ENCODE data around the gene CAV1. TPM values are rescaled to one million over a fixed set of nuclear protein-coding genes. Genes with fewer than 3 reads are reported as not detected.
A peak's percentile ranks its signal among the peaks of the same experiment; 100 is the strongest.

The CAV1 gene
- total RNA-seq, 1 experiment from 2014 or later, result 141 TPM

DNA sequence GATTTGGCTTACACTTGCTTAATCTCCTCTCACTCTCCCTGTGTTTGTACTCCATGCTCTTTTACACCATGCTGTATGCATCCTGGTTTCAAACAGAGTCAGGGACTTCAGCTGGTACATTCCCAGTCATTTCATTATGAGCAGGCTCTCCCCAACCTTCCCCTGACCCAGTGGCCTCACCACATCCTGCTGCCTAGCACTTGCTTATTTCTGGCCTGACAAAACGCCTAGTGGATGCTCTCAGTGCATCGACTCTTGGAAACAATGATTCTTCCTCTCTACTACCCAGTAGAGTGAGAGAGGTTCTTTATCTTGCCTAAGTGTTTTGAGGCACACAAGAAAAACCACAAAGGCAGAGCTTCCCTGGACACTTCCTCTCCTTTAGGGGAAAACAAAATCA lies 63.4 kb downstream of the CAV1 start:
- in situ Hi-C loops (cut with HindIII; ENCODE audit: low pct_unique_long_range_greater_than_20kb, low sequenced_read_pairs), result no loop called here
- DNase-seq (ENCODE audit: low read depth), result no peak

DNA sequence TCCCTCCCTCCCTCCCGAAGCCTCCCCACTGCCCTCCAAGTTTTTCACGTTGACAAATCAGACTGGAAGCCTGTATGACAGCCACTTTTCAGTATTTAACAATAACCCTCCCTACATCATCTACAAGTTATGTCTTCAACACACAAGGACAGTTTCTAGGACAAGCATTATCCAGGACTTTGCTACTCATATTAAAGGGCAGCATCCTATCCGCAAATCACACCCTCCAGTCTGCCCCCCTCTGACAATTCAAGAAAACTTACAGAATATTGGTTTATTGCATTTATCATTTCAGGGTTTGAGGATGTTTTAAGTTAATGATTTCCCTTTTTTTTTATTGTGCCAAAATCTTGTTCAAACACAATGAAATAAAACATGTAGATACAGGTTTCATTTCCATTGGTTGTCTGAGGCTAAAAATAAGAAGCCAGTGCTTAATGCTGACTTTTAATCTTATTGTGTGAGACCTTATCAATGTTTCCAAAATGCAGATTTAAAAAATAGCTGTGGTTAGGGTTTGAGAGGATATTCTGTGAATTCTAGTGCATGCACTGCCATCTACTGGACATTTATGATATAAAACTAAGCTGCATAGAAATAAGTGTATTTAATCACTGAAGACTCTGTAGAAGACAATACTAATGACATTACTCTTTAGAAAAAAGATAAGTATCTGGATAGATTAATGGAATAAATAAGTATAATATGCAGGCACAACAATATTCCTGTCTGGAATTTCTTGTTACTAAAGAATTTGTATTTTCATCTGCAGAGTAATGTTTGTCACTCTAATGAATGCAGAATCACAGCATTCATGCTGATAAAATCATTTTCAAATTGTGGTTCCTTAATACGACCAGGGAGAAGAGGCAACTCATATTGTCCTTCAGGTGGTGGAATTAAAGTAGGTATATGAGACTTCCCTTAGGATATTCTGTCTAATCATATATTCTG lies 64.1 kb downstream of the CAV1 start:
- DNase-seq (ENCODE audit: low read depth), result peak; percentile 41
- in situ Hi-C loops (cut with HindIII; ENCODE audit: low pct_unique_long_range_greater_than_20kb, low sequenced_read_pairs), result no loop called here

GRCh38 chr7:116591202-116592040 lies 66.6 kb downstream of the CAV1 start:
- in situ Hi-C loops (cut with HindIII; ENCODE audit: low pct_unique_long_range_greater_than_20kb, low sequenced_read_pairs), result loop anchor here (10.0 kb wide), 1 partner anchor 337 kb away; no protein-coding TSS in a partner anchor
- peak; percentile 57 for DNase-seq (ENCODE audit: low read depth)

DNA sequence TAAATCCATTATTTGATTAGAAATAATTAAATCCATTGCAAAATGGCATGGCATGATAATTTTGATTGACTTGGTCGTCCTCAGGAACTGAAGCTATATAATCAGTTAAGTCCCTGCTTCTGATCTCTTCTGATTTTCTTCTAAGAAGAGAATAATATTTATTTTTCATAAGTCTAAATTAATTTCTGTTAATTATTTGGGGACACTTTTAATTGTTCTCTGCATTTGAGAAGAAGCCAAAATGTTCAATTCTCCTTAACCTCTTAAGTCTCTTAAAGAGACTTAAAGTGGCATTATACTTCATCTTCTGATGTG lies 67.2 kb downstream of the CAV1 start:
- no peak for DNase-seq (ENCODE audit: low read depth)
- in situ Hi-C loops (cut with HindIII; ENCODE audit: low pct_unique_long_range_greater_than_20kb, low sequenced_read_pairs), result loop anchor here (10.0 kb wide), 1 partner anchor 337 kb away; no protein-coding TSS in a partner anchor

- peak; percentile 63 for DNase-seq (ENCODE audit: low read depth)
- in situ Hi-C loops (cut with HindIII; ENCODE audit: low pct_unique_long_range_greater_than_20kb, low sequenced_read_pairs), result loop anchor here (10.0 kb wide), 1 partner anchor 338 kb away; no protein-coding TSS in a partner anchor
These were observed 67.6 kb downstream of the CAV1 start for GRCh38 chr7:116592445-116592844.

DNA sequence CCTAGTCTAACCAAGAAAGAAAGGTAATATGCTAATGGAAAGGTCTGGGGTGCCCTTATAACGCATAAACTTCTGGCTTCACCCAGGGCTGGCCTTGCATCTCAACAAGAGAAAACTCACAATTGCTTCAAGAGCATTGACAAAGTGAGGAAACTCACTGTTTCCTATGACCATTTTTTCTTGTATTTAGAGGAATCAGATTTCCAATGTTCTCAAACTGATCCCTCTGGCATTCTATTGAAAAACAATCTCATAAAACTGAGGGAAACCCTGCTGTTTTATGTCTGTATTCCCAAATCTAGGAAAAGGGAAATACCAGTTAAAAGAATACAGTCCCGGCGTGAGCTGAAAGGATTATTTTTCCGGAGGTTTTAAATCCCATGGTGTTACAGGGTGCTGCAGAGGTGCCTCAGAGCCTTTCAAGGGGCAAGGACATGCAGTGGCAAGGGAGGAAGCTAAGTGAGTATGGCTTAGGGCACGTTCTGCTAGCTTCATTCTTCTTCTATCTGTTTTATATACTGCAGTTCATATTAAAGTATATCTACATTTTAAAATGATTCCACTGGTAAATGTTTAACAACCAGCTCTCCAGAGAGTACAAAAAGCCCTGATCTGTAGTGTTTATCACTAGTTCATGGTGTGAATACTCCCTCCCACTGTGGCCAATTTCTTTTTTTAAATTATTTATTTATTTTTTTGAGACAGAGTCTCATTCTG lies 68.7 kb downstream of the CAV1 start:
- in situ Hi-C loops (cut with HindIII; ENCODE audit: low pct_unique_long_range_greater_than_20kb, low sequenced_read_pairs), result loop anchor here (10.0 kb wide), 1 partner anchor 339 kb away; no protein-coding TSS in a partner anchor
- no peak for DNase-seq (ENCODE audit: low read depth)

DNA sequence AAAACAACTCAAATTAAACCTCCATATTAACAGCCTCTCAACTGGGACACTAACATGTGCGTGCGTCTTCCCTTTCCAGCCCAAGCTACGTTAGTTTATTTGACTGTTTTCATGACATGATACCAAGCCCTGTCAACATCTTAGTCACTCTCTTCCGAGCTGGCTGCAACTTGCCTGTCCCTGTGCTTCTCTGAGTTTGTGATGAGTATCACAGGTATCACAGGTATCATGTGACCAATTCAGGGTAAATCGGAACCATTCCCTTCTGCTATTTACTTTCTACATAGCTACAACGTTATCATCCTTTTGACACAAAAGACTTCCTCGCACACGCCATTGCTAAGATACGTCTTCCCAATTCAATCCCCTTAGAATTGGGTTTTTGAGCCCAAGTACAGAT lies 70.2 kb downstream of the CAV1 start:
- in situ Hi-C loops (cut with HindIII; ENCODE audit: low pct_unique_long_range_greater_than_20kb, low sequenced_read_pairs), result loop anchor here (10.0 kb wide), 1 partner anchor 340 kb away; no protein-coding TSS in a partner anchor
- no peak for DNase-seq (ENCODE audit: low read depth)

DNA sequence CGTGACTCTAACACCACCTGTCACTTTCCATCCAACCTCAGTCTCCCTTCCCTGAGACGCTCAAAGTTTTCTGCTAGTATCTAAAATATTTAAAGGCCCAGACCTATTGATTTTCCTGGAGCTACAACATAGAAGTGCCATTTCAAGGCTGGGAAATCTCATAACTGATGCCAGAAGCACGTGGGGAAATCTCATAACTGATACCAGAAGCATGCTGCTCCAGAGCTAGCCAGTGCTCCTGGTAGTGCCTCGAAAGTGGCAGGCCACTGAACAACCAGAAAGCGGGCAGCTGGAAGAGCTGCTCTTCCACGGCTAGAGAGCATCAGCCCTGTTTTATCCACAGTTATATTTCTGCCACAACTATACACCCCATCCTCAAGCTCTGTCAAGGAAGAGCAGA lies 72.5 kb downstream of the CAV1 start:
- no peak for DNase-seq (ENCODE audit: low read depth)
- in situ Hi-C loops (cut with HindIII; ENCODE audit: low pct_unique_long_range_greater_than_20kb, low sequenced_read_pairs), result loop anchor here (10.0 kb wide), 1 partner anchor 343 kb away; no protein-coding TSS in a partner anchor

DNA sequence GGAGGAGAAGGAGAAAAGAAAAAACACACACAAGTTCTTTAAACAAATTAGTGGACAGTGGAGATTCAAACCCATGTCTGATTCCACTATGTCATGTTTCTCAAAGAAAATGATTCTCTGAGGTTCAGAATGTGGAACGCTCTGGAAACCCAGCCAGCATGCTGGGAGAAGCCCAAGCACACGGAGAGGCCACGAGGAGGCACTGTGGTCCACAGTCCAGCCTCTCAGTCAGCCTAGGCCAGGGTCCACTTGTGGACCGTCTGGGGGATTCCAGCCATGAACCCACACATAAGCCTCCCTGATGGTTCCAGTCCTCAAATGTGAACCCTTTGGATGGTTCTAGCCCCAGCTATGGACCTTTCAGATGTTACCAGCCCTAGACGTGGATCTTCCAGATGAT lies 73.4 kb downstream of the CAV1 start:
- no peak for DNase-seq (ENCODE audit: low read depth)
- in situ Hi-C loops (cut with HindIII; ENCODE audit: low pct_unique_long_range_greater_than_20kb, low sequenced_read_pairs), result loop anchor here (10.0 kb wide), 1 partner anchor 343 kb away; no protein-coding TSS in a partner anchor

DNA sequence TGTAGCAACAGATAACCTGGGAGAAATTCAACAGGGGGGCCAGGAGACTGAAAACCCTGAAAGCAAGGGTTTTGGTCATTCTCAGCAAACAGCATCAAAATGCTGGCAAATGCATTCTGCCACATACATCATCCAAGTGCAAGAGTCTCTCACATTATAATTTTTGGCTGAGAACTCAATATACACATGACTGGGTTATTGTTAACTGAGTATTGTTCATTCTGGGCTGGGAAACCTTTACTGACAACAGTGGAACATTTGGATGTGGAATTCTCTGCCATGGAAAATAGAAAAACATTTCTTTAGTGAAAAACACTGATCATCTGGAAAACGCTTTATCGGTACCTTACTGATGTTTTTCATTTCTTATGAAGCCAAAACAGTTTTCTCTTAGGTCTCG lies 74.0 kb downstream of the CAV1 start:
- in situ Hi-C loops (cut with HindIII; ENCODE audit: low pct_unique_long_range_greater_than_20kb, low sequenced_read_pairs), result loop anchor here (10.0 kb wide), 1 partner anchor 344 kb away; no protein-coding TSS in a partner anchor

DNA sequence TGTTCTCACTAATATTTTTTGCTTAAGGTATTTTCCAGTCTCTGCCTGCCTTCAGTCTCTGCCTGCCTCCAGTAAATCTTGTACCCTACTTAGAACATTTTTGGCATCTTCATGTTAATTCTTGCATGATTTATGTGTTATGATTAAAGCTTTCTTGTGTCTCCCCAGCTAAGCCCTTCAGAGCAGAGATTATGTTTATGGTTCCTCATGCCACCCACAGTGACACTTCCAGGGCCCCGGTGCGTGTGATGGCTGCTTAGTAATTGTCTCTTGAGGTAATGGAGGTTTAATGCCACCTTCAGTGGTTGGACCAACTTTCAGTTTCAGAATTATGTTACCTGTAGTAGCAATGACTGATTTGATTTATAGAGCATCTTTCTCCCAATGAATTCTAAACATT lies 76.6 kb downstream of the CAV1 start:
- DNase-seq (ENCODE audit: low read depth), result no peak
- in situ Hi-C loops (cut with HindIII; ENCODE audit: low pct_unique_long_range_greater_than_20kb, low sequenced_read_pairs), result no loop called here

More for the DNA sequence above, 74.0 kb downstream of the CAV1 start:
- no peak for DNase-seq (ENCODE audit: low read depth)

DNA sequence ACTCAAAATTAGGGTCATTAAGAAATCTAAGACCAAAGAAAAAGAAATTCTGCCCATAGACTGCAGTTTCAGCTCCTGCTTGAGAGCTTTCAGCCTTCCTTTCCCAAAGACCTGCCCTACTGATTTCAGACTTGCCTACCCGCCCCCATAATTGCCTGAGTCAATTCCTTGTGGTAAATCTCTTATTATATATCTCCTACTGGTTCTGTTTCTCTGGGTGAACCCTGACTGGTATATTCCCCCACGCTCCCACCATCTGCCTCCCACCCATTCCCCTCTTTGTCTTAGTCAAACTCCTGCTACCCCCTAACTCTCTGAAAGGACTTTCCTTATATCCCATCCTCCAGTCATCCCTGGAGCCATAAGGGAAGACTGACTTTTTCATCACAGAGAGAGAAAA lies 82.5 kb downstream of the CAV1 start:
- no peak for DNase-seq (ENCODE audit: low read depth)
- in situ Hi-C loops (cut with HindIII; ENCODE audit: low pct_unique_long_range_greater_than_20kb, low sequenced_read_pairs), result no loop called here

DNA sequence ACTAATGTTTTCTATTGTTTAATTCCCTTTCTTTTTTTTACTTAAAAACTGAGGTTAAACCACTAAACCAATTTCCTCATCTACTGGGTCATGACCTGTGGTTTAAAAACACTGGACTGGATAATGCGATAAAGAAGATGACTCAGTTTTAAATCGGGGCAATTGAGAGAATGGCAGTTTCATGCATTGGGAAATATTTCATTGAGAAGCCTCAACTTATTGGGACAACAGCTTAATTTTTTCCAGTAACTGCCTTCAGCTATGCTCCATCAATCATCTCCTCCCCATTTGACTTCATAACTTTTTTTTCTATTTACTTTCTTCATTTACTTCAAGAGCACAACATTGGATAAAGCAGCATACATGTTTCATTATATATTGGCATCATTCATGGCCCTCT lies 85.4 kb downstream of the CAV1 start:
- peak; percentile 54 for DNase-seq (ENCODE audit: low read depth)
- in situ Hi-C loops (cut with HindIII; ENCODE audit: low pct_unique_long_range_greater_than_20kb, low sequenced_read_pairs), result no loop called here

DNA sequence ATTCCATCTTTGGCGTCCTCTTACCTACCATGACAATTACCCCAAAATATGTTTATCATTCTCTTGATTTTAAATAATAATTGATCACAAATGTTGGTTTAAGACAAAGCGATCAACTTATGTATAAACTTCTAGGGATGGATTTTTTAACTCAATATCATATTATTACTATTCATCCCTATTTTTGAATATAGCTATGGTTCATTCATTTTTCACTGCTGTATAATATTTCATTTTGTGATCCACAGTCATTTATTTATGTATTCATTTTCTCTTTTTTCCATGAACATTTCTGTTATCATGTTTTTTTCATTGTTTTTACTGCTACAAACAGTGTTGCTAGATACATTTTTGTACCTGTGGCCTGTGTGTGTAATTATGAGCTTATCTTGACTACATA lies 85.9 kb downstream of the CAV1 start:
- in situ Hi-C loops (cut with HindIII; ENCODE audit: low pct_unique_long_range_greater_than_20kb, low sequenced_read_pairs), result no loop called here
- DNase-seq (ENCODE audit: low read depth), result no peak

Other genes starting within 250 kb of the CAV1 start
- 191 and 199 TPM in 2 replicates for gene CAV2, start 25.3 kb upstream of the CAV1 start, total RNA-seq (2014; rRNA removed; shearing (Covaris generic); ENCODE audit: low replicate concordance)
- 254 and 324 TPM in 2 replicates for gene MET, start 147.2 kb downstream of the CAV1 start, total RNA-seq (2014; rRNA removed; shearing (Covaris generic); ENCODE audit: low replicate concordance)

All from Caki2 (cell line).